KMS-11 (cell line): ENCODE measurements around the gene MATR3.

ENCODE experiments used
- H2AFZ ChIP-seq: fragments of 200-600 bp; sonication (generic); 2 replicates; pipeline ENCODE4 v1.6.1; 2016; ENCODE audit warnings: antibody characterized with exemption, mixed run types, low read depth
- H3K27ac ChIP-seq: fragments of 200-600 bp; sonication (generic); 2 replicates; pipeline ENCODE4 v1.6.1; 2016; ENCODE audit warnings: mild to moderate bottlenecking, mixed run types
- H3K27me3 ChIP-seq: fragments of 200-600 bp; sonication (generic); 2 replicates; pipeline ENCODE4 v1.6.1; 2017; ENCODE audit warnings: mild to moderate bottlenecking, low read depth, mixed run types, moderate library complexity; ENCODE audit not compliant: insufficient read depth
- H3K36me3 ChIP-seq: fragments of 200-600 bp; sonication (generic); 2 replicates; pipeline ENCODE4 v1.6.1; 2017; ENCODE audit warnings: mild to moderate bottlenecking, mixed run types; ENCODE audit not compliant: insufficient read depth
- H3K4me1 ChIP-seq: fragments of 200-600 bp; sonication (generic); 2 replicates; pipeline ENCODE4 v1.6.1; 2016; ENCODE audit warnings: mild to moderate bottlenecking, low read depth, mixed run types; ENCODE audit not compliant: poor library complexity, severe bottlenecking
- H3K4me2 ChIP-seq: fragments of 200-600 bp; sonication (generic); 2 replicates; pipeline ENCODE4 v1.7.0; 2016; ENCODE audit warnings: mild to moderate bottlenecking, mixed run types
- H3K4me3 ChIP-seq: fragments of 200-600 bp; sonication (generic); IDR thresholded peaks from 2 replicates; pipeline ENCODE4 v1.6.1; 2017; ENCODE audit warnings: low read depth, low read length, mixed read lengths; ENCODE audit not compliant: insufficient read depth
- H3K79me2 ChIP-seq: fragments of 200-600 bp; sonication (generic); 2 replicates; pipeline ENCODE4 v1.6.1; 2016; ENCODE audit warnings: low read depth, mixed run types; ENCODE audit not compliant: insufficient read depth
- H3K9ac ChIP-seq: fragments of 200-600 bp; sonication (generic); 2 replicates; pipeline ENCODE4 v1.6.1; 2016; ENCODE audit warnings: mild to moderate bottlenecking, mixed run types
- H4K20me1 ChIP-seq: fragments of 200-600 bp; sonication (generic); 2 replicates; pipeline ENCODE4 v1.6.1; 2016; ENCODE audit warnings: mild to moderate bottlenecking, mixed run types; ENCODE audit not compliant: insufficient read depth
- TF ChIP-seq, protein P1 (sequence below): fragments of 200-600 bp; sonication (generic); conservative IDR thresholded peaks from 2 replicates; pipeline ENCODE4 v1.6.1; 2017; ENCODE audit warnings: low read depth, mild to moderate bottlenecking, antibody characterized with exemption, low read length, moderate library complexity, mixed read lengths

The MATR3 gene, protein sequence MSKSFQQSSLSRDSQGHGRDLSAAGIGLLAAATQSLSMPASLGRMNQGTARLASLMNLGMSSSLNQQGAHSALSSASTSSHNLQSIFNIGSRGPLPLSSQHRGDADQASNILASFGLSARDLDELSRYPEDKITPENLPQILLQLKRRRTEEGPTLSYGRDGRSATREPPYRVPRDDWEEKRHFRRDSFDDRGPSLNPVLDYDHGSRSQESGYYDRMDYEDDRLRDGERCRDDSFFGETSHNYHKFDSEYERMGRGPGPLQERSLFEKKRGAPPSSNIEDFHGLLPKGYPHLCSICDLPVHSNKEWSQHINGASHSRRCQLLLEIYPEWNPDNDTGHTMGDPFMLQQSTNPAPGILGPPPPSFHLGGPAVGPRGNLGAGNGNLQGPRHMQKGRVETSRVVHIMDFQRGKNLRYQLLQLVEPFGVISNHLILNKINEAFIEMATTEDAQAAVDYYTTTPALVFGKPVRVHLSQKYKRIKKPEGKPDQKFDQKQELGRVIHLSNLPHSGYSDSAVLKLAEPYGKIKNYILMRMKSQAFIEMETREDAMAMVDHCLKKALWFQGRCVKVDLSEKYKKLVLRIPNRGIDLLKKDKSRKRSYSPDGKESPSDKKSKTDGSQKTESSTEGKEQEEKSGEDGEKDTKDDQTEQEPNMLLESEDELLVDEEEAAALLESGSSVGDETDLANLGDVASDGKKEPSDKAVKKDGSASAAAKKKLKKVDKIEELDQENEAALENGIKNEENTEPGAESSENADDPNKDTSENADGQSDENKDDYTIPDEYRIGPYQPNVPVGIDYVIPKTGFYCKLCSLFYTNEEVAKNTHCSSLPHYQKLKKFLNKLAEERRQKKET

DNA sequence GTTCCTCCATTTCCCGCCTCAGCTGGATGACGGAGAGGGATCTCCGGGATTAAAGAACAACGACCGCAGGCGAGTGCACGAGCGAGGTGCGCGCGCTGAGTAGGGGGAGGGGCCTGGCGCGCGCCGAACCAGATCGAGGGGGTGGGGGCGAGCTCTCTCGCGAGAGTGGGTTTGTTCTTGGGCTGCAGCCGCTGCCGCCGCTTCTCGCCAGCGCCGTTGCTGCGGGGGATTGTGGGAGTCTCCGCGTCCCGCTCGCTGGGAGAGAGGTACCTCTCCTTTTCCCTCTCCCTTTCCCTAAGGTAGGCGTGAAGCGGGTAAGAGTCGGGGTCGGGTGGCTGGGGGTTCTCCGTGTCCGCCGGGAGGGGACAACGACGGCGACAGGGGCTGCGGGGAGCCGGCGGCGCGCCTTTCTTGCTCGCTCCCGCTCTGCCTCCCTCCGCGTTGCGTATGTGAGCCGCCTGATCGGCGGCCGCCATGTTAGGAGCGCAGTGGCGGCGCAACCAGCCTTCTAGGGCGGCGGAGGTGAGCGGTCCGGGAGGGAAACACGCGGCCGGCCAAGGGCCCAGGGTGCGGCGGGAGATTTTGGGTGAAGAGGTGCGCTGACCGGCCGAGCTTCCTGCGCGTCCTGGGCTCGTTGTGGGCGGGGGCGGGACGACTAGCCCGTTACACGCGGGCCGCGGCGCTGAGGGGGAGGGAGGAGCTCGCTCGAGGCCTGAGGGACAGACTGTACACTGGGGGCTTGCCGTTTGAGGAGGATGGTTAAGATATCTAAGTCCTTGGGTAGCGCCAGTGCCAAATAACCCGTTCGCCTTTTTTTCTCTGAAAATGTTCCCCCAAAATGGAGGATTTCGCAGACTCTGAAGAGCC, at the start of gene MATR3:
Gene MATR3, plus strand, starts transcription at position 234 of the 867 bp plus-strand sequence. CDS start 13,676 bp downstream, outside the sequence.
- no peaks in the 10 kb centered on the region for H3K27me3 ChIP-seq
- peak within 1 kb of the TSS; percentile 87 for H3K4me2 ChIP-seq
- TF ChIP-seq, protein P1, sequence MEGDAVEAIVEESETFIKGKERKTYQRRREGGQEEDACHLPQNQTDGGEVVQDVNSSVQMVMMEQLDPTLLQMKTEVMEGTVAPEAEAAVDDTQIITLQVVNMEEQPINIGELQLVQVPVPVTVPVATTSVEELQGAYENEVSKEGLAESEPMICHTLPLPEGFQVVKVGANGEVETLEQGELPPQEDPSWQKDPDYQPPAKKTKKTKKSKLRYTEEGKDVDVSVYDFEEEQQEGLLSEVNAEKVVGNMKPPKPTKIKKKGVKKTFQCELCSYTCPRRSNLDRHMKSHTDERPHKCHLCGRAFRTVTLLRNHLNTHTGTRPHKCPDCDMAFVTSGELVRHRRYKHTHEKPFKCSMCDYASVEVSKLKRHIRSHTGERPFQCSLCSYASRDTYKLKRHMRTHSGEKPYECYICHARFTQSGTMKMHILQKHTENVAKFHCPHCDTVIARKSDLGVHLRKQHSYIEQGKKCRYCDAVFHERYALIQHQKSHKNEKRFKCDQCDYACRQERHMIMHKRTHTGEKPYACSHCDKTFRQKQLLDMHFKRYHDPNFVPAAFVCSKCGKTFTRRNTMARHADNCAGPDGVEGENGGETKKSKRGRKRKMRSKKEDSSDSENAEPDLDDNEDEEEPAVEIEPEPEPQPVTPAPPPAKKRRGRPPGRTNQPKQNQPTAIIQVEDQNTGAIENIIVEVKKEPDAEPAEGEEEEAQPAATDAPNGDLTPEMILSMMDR: no peak
- H3K27ac ChIP-seq: peak within 1 kb of the TSS; percentile 99
- H3K9ac ChIP-seq: peak within 1 kb of the TSS; percentile 99
- peaks cover 40% of the 10 kb centered on the region for H3K4me1 ChIP-seq
- peaks cover 51% of the 10 kb centered on the region for H3K79me2 ChIP-seq
- H3K36me3 ChIP-seq: no peaks in the 10 kb centered on the region
- peak within 1 kb of the TSS; percentile 72 for H2AFZ ChIP-seq
- H4K20me1 ChIP-seq: peaks cover 43% of the 10 kb centered on the region
- H3K4me3 ChIP-seq: peak within 1 kb of the TSS; percentile 37

DNA sequence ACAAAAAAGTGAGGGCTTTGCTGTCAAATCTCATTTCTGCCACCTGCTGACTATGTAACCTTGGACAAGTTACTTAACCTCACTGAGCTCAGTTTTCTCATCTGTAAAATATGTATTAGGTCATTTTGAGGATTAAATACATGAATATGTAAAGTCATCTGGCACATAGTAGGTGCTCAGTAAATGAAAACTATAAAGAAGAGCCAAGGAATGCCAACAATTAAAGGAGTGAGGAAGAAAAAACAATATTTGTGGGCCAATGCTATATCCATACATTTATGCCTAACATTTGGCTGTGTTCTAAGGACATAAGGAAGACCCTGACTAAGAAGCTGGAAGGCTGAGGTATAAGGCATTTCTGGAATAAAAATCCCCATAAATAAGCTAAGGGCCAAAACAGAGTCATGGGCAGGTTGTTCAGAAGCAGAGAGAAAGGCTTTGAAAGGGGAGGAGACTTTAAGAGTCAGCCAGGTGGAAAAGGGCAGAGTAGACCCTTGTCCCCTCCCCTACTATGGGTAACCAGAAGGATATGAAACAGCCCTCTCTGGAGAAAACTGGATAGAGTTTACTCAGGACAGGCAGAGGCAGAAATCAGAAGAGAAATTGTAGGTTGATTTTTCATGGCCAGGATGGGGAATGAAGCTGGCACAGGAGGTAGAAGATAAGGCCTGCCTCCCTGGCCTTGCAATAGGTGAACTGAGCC, 47.8 kb upstream of the MATR3 start:
- no peaks in the 10 kb centered on the region for H3K79me2 ChIP-seq
- no peak overlapping the region for H3K4me3 ChIP-seq
- TF ChIP-seq, protein P1: no peak
- no peaks in the 10 kb centered on the region for H3K27me3 ChIP-seq
- no peak overlapping the region for H3K4me2 ChIP-seq
- H3K27ac ChIP-seq: no peak overlapping the region
- H3K4me1 ChIP-seq: no peaks in the 10 kb centered on the region
- no peaks in the 10 kb centered on the region for H3K36me3 ChIP-seq
- no peak overlapping the region for H2AFZ ChIP-seq
- H3K9ac ChIP-seq: no peak overlapping the region
- no peaks in the 10 kb centered on the region for H4K20me1 ChIP-seq

DNA sequence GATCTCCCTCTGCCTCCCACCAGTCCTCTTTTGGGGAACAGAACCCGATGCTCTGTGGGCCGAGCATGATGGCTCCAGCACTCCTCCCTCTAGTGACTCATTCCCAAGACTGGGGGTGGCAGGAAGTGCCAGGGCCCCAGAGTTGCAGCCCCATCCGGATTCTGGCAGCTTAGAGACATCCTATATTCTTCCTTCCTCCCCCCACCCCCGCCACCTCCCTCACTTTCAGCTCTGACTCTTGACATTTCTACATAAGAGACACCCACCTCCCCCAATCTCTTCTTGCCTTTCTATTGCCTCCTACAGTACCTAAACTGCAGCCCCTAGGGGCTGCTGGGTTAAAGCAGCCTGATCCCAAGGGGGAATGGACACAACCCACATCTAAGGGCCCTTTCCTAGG, 47.1 kb upstream of the MATR3 start:
- TF ChIP-seq, protein P1: no peak
- no peak overlapping the region for H3K4me2 ChIP-seq
- H3K9ac ChIP-seq: no peak overlapping the region
- H3K4me3 ChIP-seq: no peak overlapping the region
- no peak overlapping the region for H3K27ac ChIP-seq
- H3K4me1 ChIP-seq: no peaks in the 10 kb centered on the region
- H3K79me2 ChIP-seq: no peaks in the 10 kb centered on the region
- H3K27me3 ChIP-seq: no peaks in the 10 kb centered on the region
- no peaks in the 10 kb centered on the region for H3K36me3 ChIP-seq
- no peak overlapping the region for H2AFZ ChIP-seq
- H4K20me1 ChIP-seq: no peaks in the 10 kb centered on the region
